NOMO-1 (cell line): ENCODE measurements around the gene MYH10.

ENCODE experiments used
- DNase-seq, 2 experiments: peaks; one replicate each; lab custom pipeline; 2025; ENCODE audit not compliant: unreplicated experiment in 2 of 2; lab: John Stamatoyannopoulos, UW

MYH10 gene

DNA sequence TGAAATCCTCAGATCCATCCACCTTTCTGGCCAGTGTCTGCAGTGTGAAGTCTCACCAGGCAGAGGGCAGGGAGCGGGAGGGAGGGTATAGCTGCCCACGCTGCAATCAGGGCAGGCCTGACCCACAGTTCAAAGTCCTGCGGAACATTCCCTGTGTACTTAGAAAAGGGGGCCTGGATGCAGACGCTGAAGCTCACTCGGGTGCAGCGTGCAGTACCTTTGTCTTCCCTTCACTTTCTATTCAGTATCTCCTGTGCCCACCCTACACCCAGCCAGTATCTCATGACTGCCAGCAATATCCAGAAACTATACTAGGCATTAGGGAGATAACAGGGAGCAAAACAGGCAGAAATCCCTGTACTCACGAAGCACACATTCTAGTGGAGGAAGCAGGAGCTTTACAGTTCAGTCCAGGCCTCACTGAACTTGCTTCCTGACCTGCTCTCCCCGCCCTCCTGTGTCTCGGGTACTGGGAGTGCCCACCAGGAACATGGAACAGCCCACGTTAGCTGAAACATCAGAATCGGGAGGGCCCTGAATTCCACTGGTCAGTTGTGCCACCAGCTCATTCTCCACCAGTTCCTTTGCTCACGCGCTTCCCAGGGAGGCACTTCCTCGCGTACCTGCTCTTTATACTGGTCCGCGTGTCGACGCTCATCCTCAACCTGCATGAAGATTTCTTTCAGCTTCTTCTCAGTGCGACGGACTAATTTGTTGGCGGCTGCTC, 152.6 kb downstream of the MYH10 start:
- DNase-seq = no peak

DNA sequence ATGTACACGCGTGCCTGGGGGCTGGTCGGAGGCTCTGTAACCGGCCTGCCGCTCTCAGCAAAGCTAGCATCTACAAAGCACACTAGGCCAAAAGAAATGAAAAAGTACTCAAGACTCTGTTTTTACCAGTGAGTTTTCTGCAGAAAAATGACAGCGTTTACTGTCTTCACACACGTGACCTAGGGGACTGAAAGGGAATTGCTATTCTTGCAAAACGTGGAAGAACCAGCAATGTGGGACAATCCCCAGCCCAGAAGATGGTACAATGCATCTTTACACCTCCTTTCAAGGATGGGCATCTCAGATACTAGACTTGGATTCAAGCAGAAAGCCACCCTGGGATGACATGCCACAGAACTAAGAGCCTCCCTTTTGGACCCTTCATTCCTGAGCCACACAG, 153.4 kb downstream of the MYH10 start:
- no peak for DNase-seq

DNA sequence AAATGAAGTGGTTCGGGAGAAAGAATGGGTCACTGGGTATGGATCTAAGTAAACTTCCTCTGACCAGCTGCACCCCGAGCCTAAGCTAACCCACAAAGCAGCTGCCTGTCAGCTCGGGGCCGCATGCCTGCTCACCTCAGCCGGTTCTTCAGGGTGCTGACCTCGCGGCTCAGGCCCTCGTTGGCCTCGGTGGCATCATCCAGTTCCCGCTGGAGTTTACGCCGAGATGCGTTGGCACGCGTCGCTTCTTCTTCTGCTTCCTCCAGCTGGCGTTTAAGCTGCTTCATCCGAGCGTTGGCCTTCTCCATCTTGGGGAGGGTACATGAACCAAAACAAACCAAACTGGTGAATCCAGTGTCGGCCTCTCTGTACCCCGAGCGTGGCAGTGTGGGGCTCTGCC, 153.8 kb downstream of the MYH10 start:
- no peak for DNase-seq

DNA sequence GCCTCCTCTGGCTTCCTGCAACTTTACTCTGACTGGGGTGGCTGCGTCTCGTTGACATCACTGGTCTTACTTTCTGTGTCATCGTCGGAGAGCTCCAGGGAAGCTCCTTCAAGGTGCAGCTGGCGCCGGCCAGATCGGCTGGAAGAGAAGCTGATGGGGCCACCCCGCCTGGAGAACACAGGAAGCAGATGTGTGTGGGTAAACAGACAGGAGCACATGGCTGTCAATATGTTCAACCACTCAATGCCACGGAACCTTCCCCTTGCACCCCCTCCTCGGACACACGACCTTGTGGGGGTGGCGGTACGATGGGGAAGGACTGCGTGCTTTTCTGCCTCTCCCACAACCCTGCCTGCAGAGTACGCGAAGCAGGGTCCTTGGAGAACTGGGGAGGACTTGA, 154.7 kb downstream of the MYH10 start:
- no peak for DNase-seq

DNA sequence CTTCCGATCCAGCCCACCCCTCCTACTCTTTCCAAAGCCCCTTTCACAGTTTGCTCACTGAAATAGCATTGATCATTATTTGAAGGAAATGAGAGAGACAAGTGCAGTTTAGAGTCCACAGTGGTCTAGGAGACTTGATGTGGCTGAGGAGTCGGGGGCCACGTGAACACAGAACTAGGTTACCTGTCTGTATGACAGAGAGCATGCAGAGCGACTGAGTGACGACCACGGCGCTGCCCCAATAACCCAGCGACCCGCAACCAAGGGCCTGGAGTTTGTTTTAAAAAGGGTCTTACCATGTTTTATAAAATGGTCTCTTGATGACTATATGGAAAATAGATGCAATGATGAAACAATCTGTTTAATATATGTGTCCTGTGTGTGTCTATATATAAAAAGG, 155.3 kb downstream of the MYH10 start:
- DNase-seq = no peak

DNA sequence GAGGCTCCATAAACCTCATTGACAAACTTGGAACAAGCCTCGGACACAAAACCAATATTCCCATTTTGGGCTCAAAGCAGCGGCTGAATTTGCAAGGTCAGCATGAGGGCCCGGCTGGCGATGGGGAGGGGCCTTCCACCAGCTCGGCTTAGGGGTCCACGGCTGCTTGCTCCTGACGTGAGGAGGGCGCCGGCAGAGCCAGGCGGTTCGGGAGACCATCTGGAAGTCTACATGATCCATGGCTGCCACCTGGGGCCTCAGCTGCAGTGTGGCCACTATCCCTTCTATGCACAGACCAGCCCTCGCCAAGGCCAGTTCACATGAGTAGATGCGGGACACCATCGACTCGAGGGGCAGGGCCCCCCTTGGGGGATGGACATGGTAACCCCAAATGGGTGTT, 155.7 kb downstream of the MYH10 start:
- no peak for DNase-seq

DNA sequence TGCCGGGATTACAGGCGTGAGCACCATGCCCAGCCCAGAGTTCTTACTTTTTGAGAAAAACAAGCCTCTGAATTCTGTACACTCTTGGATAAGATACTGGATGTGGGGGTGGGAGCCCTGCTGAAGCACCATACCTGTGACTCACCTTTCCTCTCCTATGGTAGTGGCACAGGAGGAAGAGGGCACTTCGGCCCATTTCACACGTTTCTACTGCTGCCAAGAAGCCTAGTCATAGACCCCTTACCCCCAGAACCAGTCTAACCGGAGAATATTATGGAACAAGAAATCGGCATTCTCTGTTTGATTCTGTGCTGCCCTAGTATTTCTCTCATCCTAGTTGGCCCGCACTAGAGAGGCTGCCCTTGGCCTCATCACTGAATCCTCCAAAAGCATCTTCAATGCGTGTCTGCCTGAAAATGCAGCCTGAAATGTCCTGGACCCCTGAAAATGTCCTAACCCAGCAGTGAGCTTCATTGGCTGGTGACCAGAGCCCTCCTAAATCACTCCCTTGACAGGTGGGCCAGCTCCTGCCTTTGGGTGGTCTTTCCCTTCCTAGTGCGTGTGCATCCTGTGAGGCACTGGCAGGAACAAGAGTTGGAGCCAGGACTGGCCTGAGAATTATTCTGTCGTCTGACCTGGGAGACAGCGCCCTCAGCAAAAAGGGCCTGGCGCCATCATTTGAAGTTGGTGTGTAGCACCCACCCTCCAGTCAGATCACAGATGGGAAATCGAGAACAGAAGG, 156.9 kb downstream of the MYH10 start:
- no peak for DNase-seq

DNA sequence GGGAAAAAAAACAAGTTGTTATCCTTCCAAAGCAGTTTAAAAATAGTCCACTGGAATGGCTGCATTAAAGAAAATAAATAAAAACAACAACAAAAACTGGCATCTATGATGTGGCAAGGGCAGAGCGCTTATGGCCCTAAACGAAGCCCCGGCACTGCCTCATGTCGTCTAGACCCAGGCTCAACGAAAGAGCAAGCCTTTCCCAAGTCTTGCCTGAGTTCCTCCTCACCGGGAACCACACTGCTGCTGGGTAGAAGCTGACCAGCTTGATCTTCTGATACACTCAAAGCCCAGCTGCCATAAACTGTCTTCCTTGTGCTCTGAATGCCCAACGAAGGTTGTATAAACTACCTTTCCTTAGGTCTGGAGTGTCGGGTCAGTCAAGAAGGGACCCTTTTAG, 157.9 kb downstream of the MYH10 start:
- DNase-seq = no peak

DNA sequence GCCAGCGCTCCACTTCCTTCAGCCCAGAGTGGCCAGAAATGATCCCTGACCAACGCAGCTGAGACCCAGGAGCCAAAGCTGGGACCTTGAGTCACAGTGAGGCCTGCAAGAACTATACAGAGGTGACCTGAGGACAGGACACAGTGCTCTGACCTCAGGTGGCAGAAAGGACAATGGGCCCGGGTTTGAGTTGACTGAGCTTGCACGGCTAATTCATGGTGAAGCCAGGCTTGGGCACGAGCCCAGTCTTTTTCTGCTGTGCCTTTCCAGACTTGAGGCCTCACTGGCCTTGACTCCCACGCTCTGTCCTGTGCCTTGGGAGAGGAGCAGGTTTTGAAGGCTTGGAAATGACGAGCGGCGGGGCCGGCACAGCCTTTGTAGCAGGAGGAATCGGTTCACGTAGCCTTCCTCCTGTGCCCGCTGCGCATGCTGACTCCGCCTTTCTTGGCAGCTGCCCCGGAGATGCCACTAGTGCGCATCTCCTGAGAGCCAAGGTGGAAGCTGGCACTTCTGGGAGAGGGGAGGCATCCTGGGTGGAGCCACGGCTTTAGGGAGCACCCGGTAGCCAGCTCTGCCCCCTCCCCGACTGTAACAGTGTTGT, 160.0 kb downstream of the MYH10 start:
- DNase-seq = no peak

DNA sequence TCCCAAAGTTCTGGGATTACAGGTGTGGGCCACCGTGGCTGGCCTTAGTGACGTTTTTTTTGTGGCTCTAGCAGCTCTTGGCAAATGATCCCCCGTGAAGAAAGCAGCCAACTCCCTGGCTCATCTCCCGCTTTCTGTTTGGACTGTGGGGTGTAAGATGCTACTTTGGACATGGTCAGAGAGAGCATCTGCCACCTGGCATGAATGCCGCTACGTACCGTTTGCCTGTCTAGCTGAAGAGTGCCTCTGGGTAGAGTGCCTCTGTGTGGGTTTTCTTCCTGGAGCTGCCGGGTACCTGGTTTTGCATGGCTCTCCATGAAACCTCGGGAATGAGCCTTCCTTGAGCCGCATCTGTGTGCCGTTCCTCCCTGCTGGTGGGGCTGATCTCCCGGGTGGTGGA, 160.6 kb downstream of the MYH10 start:
- no peak for DNase-seq

DNA sequence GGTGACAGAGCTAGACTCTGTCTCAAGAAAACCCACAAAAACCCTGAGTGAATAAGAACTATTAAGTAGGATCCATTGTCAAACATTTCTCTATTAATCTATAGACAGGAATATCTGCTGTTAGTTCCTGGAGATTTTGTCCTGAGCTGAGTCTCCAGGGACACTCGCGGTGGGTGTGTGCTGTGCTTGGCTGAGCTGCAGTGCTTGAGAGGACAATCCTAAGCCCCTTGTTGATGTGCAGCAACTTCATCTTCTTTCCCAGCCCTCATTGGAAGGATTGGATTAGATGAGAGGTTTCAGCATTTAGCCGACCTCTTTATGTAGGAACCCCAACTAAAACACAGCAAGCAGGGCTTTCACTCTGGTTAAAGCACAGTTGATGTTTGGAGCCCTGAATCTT, 161.5 kb downstream of the MYH10 start:
- DNase-seq = no peak

DNA sequence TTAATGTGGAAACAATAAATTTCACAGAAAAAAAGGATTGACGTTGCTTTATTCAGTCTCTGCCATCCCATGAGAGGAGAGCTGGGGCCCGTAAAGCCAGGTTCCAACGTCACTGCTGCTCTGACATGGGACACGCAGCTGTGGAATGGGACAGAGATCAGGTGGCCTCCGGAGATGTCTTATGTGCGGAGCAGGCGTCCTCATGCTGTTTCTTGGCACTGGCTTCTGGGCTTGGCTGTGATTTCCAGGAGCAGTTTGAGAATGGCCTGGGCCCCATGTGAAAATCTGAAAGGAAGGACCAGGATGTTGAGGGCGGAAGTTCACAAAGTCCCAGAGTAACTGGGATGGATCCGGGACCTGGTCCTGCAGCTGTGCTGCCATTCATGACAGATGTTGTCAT, 162.4 kb downstream of the MYH10 start:
- no peak for DNase-seq

DNA sequence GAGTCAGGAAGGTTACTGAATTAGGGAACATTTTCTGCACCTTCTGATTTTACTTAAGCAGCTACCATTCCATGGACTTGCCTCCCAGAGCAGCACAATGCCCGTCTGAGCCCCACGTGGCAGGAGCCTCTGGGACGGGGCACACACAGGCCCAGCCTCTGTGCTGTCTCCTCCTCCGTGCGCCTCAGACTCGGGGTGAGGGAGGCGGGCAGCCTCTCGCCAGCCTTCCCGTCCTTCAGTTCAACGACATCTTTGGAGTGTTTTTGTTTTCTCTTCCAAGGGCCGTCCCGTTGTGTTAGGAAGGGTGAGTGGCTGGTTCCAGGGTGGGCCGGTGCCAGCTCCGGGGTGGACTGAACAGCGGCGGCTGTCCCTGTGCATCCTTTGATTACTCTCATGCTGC, 163.0 kb downstream of the MYH10 start:
- DNase-seq = no peak

DNA sequence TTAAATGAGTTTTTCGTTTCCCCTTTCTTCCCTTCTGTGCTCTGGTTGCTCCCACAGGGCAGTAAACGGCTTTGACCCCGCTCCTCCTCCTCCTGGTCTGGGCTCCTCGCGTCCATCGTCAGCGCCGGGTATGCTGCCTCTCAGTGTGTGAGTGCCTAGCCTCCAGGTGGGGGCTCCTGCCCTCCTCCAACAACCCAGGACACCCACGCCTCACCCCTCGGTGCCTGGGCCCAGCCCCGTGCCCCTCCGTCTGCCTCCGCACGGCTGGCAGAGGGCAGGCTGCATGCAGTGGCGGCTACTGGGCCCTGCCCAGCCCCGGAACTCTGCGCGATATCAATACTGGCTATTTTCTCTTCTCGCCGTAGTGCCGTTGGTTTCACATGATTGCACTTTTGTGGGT, 163.7 kb downstream of the MYH10 start:
- no peak for DNase-seq

DNA sequence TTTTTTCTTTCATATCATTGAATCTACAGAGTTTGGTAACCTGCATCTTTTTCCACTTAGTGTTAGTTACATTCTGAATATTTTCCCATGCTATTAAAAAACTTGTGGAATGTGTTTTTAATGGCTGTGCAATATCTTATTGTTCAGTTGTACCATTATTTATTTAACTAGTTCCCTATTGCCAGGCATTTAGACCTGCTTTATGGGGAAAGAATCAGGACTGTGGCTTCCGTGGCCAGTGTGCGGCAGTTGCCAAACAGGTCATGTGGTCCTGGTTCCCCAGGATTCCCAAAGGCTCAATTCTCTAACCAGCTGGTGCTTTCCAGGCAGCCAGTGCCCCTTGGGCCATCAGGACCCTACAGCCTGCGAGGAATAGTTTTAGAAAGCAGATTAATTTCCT, 164.1 kb downstream of the MYH10 start:
- DNase-seq = no peak

DNA sequence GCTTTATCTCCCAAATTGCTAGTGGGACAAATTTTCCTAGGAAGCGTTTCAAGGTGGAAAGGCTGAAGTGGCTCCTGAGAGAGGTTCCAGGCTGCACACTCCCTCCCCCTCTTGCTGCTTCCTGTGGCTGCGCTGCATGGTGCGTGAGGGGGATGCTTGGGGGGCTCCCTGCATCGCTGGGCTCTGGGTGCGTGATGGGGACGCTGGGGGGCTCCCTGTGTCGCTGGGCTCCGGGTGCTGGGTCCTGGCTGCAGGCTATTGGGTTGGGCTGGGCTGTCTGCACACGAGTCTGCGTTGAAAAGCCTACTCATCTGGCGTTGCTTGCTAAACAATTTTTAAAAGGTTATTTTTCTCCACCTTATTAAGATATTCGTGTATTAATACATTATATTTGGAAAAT, 164.8 kb downstream of the MYH10 start:
- no peak for DNase-seq

DNA sequence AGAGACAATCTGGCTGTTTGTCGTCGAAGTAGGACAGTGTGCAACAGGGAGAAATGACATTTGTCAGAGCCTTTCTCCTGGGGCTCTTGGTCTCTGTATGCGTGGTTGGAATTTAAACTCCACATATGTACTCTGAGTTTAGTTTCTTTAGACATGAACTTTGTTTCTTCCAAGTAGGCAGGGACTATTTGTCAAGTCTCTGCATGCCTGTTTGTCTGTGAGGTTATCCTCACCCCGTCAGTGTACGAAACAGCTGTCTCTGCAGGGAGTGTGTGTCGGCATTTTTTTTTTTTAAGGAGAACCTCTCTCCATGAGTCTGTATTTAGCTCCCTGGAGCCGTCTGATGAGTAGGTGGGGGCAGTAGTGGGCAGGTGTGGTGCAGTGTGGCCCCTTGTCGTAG, 165.2 kb downstream of the MYH10 start:
- no peak for DNase-seq

DNA sequence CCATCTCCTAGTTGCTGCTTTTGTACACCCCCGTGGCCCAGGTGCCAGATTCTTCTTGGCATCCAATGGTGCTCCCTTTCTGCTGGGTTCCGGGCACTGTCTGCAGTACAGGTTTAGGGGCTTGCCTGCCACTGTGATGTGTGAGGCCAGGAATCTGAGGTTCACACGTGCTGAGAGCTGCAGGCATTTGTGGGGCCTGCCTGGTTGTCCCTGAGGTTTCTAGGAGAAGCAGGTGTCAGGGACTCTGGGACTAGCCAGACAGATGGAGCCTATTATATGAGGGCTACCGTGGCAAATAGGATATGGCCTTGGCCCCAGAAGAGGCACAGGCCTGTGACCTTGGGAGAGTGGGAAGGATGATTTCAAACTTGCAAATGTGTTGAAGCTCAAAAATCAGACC, 165.6 kb downstream of the MYH10 start:
- DNase-seq = no peak

DNA sequence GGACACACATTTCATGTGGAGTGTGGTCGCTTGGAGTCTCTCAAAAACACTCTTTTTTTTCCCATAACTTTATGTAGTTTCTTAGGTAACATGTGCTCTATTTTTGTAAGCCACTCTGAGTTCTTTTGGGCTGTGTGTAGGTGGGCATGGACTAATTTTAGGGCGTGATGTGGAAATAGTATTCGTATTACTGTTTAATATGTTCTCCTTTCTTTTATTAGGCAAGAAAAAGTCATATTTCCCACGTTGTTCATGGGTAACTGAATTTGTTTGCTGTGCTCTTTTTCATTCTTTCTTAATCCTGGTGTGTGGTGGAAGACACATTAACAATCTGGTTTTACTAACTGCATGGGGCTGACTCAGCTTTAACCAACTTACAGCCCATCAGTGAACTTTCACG, 167.4 kb downstream of the MYH10 start:
- DNase-seq = no peak

DNA sequence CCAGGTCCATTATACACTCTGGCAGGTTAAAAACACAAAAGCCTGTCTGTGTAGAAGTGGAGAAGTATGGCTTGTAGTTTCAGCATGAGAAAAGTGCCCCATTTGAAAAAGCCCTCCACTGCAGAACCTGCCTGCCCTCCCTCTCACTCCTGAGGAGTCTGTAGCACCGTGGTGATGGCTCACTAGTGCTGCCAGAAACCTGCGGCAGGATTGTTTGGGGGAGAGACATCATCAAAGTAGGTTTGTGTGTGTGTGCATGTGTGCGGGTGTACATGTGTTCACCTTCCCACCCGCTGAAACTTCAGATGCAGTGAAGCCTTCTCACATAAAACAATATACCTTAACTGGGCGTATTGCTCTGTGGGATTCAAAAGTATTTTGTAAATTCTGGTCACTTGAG, 168.0 kb downstream of the MYH10 start:
- no peak for DNase-seq

DNA sequence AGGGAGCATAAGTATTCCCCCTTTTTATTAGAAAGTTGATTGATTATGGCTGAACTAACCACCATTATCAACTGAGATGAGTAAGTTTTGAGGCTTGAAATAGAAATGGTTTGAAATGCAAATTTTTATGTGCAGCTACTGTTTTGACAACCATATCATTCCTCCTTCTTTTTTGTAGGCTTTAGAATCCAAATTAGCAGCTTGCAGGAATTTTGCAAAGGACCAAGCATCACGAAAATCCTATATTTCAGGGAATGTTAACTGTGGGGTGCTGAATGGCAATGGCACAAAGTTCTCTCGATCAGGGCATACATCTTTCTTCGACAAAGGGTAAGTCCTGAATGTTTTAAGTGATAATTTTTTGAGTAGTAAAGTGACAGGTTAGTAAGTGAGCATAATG, 170.7 kb downstream of the MYH10 start:
- no peak for DNase-seq

DNA sequence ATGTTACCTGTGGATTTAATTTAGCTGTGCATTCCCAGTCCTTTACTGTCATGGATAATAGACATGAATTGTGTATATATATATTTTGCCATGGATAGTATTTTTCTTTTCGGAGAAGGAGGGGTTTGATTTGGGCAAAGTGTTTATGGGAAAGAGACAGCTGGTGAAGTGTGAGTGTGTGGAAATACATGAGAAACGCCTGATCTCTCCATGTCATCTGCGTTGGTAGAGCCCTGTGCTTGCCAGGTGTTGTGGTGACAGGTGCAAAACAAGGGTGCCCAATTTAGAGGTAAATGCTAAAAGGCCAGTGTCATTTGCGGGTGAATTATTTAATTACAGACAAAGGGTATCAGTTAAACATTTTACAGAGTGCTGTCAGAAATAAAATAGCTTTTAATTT, 171.4 kb downstream of the MYH10 start:
- no peak for DNase-seq
